A673 (cell line): Measurements from ENCODE around the gene TREML4.

Source experiments
- CTCF ChIP-seq: fragments of 300-800, 200-600 bp; sonication (generic); conservative IDR thresholded peaks from 2 replicates; pipeline ENCODE4 v1.5.1; 2017; ENCODE audit warnings: low read depth, mild to moderate bottlenecking, antibody characterized with exemption, low read length, moderate library complexity, mixed read lengths
- EZH2 ChIP-seq: fragments of 200-600 bp; sonication (generic); IDR thresholded peaks from 2 replicates; pipeline ENCODE4 v1.6.1; 2017; ENCODE audit warnings: borderline replicate concordance, low read depth, mild to moderate bottlenecking, mixed read lengths, antibody characterized with exemption, low read length; ENCODE audit not compliant: poor library complexity, severe bottlenecking

GRCh38 chr6:41247288-41247865, 19.2 kb downstream of the TREML4 start:
- TF ChIP-seq CTCF (no peak), EZH2 (no peak)
